IMR-90 (cell line): ENCODE results near the gene MAGI2. TPM values are rescaled to one million over a fixed set of nuclear protein-coding genes. Genes with fewer than 3 reads are reported as not detected.

ENCODE experiments used
- ATAC-seq: fragments of 200-7000 bp; cut with Tn5 transposase; 2 replicates; pipeline ENCODE4 v1.9.1; 2020; ENCODE audit warnings: low read depth, mild to moderate bottlenecking, moderate library complexity
- BruUV-seq: library from RNA; stranded (reverse); fragments of 400-500 nt; replicated peaks from 2 replicates; lab custom pipeline; 2021; lab: Mats Ljungman, UMichigan
- CTCF ChIA-PET: fragments of 300-600 bp; formaldehyde crosslinking; extraction: SDS; loops from one replicate; lab custom pipeline; 2021; ENCODE audit warnings: antibody characterized with exemption; lab: Yijun Ruan, JAX
- POLR2A ChIA-PET: fragments of 300-600 bp; sonication (Branson Sonifier 250); formaldehyde crosslinking; loops from one replicate; lab custom pipeline; 2022; ENCODE audit warnings: antibody characterized with exemption; ENCODE audit not compliant: unreplicated experiment; lab: Charles Lee
- DNase-seq: peaks from one replicate; pipeline ENCODE4 v3.0.0; 2013
- H2AFZ ChIP-seq: replicated peaks from 2 replicates; pipeline ENCODE3; 2013; ENCODE audit warnings: low read length, mild to moderate bottlenecking; ENCODE audit not compliant: poor library complexity
- H2AK5ac ChIP-seq: 2 replicates; pipeline ENCODE4 v1.6.1; 2013; ENCODE audit warnings: low read depth, low read length, inconsistent platforms
- H2AK9ac ChIP-seq: replicated peaks from 2 replicates; pipeline ENCODE3; 2013; ENCODE audit warnings: mild to moderate bottlenecking, low read depth, low read length, moderate library complexity; ENCODE audit not compliant: poor library complexity
- H2BK120ac ChIP-seq: 2 replicates; pipeline ENCODE4 v1.6.1; 2013; ENCODE audit warnings: low read depth, low read length, inconsistent platforms
- H2BK15ac ChIP-seq: 3 replicates; pipeline ENCODE4 v1.6.1; 2013; ENCODE audit warnings: low read depth, low read length, inconsistent platforms
- H2BK20ac ChIP-seq: 2 replicates; pipeline ENCODE4 v1.6.1; 2013; ENCODE audit warnings: low read depth, mild to moderate bottlenecking, inconsistent platforms, low read length, moderate library complexity
- H2BK5ac ChIP-seq: 2 replicates; pipeline ENCODE4 v1.6.1; 2013; ENCODE audit warnings: mild to moderate bottlenecking, low read depth, low read length, inconsistent platforms; ENCODE audit not compliant: poor library complexity, severe bottlenecking
- H3K14ac ChIP-seq: replicated peaks from 2 replicates; pipeline ENCODE4 v1.6.1; 2013; ENCODE audit warnings: low read depth, low read length, inconsistent platforms
- H3K18ac ChIP-seq: 2 replicates; pipeline ENCODE4 v1.6.1; 2013; ENCODE audit warnings: low read depth, low read length, control low read depth
- H3K23ac ChIP-seq: 2 replicates; pipeline ENCODE4 v1.6.1; 2013; ENCODE audit warnings: low read depth, low read length, inconsistent platforms
- H3K27ac ChIP-seq: 2 replicates; pipeline ENCODE4 v1.5.1; 2013; ENCODE audit warnings: mild to moderate bottlenecking, control low read depth, low read length; ENCODE audit not compliant: insufficient read depth
- H3K27me3 ChIP-seq: 2 replicates; pipeline ENCODE4 v1.6.1; 2013; ENCODE audit warnings: low read length; ENCODE audit not compliant: control insufficient read depth, insufficient read depth
- H3K36me3 ChIP-seq: 2 replicates; pipeline ENCODE4 v1.6.1; 2013; ENCODE audit warnings: low read length, mixed read lengths; ENCODE audit not compliant: control insufficient read depth, insufficient read depth
- H3K4ac ChIP-seq: 2 replicates; pipeline ENCODE4 v1.6.1; 2013; ENCODE audit warnings: low read depth, low read length, inconsistent platforms
- H3K4me1 ChIP-seq: 2 replicates; pipeline ENCODE4 v1.6.1; 2013; ENCODE audit warnings: low read length, mixed read lengths; ENCODE audit not compliant: control insufficient read depth, insufficient read depth
- H3K4me2 ChIP-seq: 2 replicates; pipeline ENCODE4 v1.6.1; 2013; ENCODE audit warnings: low read depth, mild to moderate bottlenecking, control low read depth, low read length, moderate library complexity
- H3K4me3 ChIP-seq: 2 replicates; pipeline ENCODE4 v1.5.1; 2013; ENCODE audit warnings: low read depth, mild to moderate bottlenecking, control low read depth, low read length, moderate library complexity; ENCODE audit not compliant: insufficient read depth
- H3K56ac ChIP-seq: 2 replicates; pipeline ENCODE4 v1.6.1; 2013; ENCODE audit warnings: low read length, inconsistent platforms; ENCODE audit not compliant: insufficient read depth; ENCODE audit errors: extremely low read depth
- H3K79me1 ChIP-seq, 2 experiments: 2 replicates each; pipeline ENCODE4 v1.6.1; 2013; ENCODE audit warnings: low read length in 2 of 2, inconsistent platforms in 1 of 2, low read depth in 1 of 2
- H3K9ac ChIP-seq: 2 replicates; pipeline ENCODE4 v1.6.1; 2013; ENCODE audit warnings: low read depth, low read length, control low read depth
- H3K9me1 ChIP-seq: 2 replicates; pipeline ENCODE4 v1.6.1; 2013; ENCODE audit warnings: low read length, inconsistent platforms; ENCODE audit not compliant: insufficient read depth
- H3K9me3 ChIP-seq: 2 replicates; pipeline ENCODE4 v1.6.1; 2013; ENCODE audit warnings: low read length; ENCODE audit not compliant: control insufficient read depth, insufficient read depth
- H4K20me1 ChIP-seq: 2 replicates; pipeline ENCODE4 v1.6.1; 2013; ENCODE audit warnings: low read length, inconsistent platforms; ENCODE audit not compliant: insufficient read depth
- H4K5ac ChIP-seq: 2 replicates; pipeline ENCODE4 v1.6.1; 2013; ENCODE audit warnings: mild to moderate bottlenecking, low read depth, low read length, control low read depth
- H4K8ac ChIP-seq, 2 experiments: 2 replicates each; pipeline ENCODE4 v1.6.1; 2013; ENCODE audit warnings: low read depth in 2 of 2, low read length in 2 of 2, control low read depth in 1 of 2, inconsistent platforms in 1 of 2
- H4K91ac ChIP-seq: 2 replicates; pipeline ENCODE4 v1.6.1; 2013; ENCODE audit warnings: low read depth, low read length, inconsistent platforms; ENCODE audit not compliant: insufficient read depth
- POLR2A ChIP-seq: IDR thresholded peaks from 2 replicates; pipeline ENCODE4 v1.6.1; 2012; ENCODE audit warnings: mild to moderate bottlenecking, low read depth, low read length
- RCOR1 ChIP-seq: IDR thresholded peaks from 2 replicates; pipeline ENCODE4 v1.6.1; 2012; ENCODE audit warnings: mild to moderate bottlenecking, low read length, improper control_type of control experiment; ENCODE audit not compliant: insufficient replicate concordance
- WGBS, 2 experiments: methylation state at CpG; one replicate each; pipeline versions ENCODE4 v1.1.5 to v1.1.7; 2013; ENCODE audit warnings: missing lambda C conversion rate in 2 of 2; ENCODE audit not compliant: insufficient read length in 1 of 2; ENCODE audit errors: extremely low coverage in 2 of 2; 5-methylcytosine and 5-hydroxymethylcytosine counted together
- dilution Hi-C: fragments of 300-500 bp; cut with HindIII; formaldehyde crosslinking; loops from one replicate; pipeline ENCODE4 v1.14.3; 2018; ENCODE audit warnings: low sequenced_read_pairs; ENCODE audit not compliant: unreplicated experiment
- in situ Hi-C: fragments of 300-500 bp; cut with MboI; formaldehyde crosslinking; loops from 3 replicates; pipeline ENCODE4 v1.14.3; 2019; ENCODE audit warnings: low sequenced_read_pairs, inconsistent platforms, mixed read lengths
- intact Hi-C: fragments of 100-400 bp; cut with micrococcal nuclease; formaldehyde crosslinking; loops from 2 replicates; pipeline ENCODE4 v1.10.0; 2022
- polyA plus RNA-seq, 3 experiments: library from polyadenylated mRNA; depleted of rRNA; stranded (reverse); fragments of >200 nt; gene quantifications; 2 replicates each; pipeline ENCODE4 v1.2.3, GENCODE V29; 2012; ENCODE audit warnings: low replicate concordance in 1 of 3
- total RNA-seq: library from RNA; depleted of rRNA; stranded (reverse); fragments of >200 nt; gene quantifications from 2 replicates; pipeline ENCODE4 v1.2.3, GENCODE V29; 2012
- TF ChIP-seq, protein P1 (sequence below): conservative IDR thresholded peaks from 2 replicates; pipeline ENCODE4 v1.5.1; 2012; ENCODE audit warnings: mild to moderate bottlenecking, low read depth, low read length, improper control_type of control experiment

MAGI2 gene
- total and polyA plus RNA-seq, 2 of the 4 experiments (the other 2 are of a cell fraction) = 2.5 to 17.9 TPM

DNA sequence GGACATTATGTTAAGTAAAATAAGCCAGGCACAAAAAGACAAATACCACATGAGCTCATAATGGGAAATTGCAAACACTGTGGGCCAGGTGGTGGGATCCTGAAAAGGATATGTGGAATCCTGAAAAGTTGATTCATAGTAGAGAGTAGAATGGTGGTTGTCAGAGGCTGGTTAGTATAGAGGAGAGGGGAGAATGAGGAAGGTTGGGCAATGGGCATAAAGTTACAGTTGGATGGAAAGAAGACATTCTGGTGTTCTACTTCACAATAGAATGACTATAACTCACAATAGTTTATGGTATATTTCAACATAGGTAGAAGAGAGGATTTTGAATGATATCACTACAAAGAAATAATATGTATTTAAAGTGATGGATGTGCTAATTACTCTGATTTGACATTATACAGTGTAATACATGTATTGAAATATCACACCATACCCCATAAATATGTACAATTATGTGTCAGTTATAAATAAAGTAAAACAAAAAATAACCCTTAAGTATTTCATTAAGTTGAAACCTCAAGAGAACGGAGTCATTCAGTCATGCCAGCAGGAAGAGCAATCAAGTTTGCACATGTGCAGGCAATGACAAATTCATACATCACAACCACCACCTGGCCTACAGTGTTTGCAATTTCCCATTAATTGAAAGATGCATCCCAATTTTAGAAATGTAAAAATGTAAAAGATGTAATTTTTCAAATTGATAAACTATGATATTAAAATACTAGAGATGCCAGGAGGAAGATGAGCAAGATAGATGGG, 156.7 kb downstream of the MAGI2 start (continued):
- TF ChIP-seq, protein P1, sequence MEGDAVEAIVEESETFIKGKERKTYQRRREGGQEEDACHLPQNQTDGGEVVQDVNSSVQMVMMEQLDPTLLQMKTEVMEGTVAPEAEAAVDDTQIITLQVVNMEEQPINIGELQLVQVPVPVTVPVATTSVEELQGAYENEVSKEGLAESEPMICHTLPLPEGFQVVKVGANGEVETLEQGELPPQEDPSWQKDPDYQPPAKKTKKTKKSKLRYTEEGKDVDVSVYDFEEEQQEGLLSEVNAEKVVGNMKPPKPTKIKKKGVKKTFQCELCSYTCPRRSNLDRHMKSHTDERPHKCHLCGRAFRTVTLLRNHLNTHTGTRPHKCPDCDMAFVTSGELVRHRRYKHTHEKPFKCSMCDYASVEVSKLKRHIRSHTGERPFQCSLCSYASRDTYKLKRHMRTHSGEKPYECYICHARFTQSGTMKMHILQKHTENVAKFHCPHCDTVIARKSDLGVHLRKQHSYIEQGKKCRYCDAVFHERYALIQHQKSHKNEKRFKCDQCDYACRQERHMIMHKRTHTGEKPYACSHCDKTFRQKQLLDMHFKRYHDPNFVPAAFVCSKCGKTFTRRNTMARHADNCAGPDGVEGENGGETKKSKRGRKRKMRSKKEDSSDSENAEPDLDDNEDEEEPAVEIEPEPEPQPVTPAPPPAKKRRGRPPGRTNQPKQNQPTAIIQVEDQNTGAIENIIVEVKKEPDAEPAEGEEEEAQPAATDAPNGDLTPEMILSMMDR = no peak

DNA sequence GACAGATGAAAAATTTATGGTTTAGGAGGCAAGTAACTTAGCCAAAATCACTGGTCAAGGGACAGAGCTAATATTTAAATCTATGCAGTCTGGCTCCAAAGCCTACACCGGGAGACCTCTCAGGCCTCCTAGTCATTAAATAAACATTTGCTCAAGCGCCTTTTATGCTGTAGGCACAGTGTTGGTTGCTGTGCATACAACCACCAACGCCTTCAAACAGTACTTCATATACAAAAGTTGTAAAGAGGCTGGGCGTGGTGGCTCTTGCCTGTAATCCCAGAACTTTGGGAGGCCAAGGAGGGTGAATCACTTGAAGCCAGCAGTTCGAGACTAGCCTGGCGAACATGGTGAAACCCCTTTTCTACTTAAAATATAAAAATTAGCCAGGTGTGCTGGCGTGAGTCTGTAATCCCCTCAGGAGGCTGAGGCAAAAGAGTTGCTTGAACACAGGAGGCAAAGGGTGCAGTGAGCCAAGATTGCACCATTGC, 159.8 kb downstream of the MAGI2 start:
- Histone ChIP-seq H3K23ac (no peak overlapping the region), H3K36me3 (no peaks in the 10 kb centered on the region), H3K56ac (no peak overlapping the region), H2BK5ac (peak overlapping the region; percentile 60), H3K4me3 (no peak overlapping the region), H2AFZ (no peak overlapping the region), H3K4me1 (peaks cover 10% of the 10 kb centered on the region), H4K5ac (no peak overlapping the region), H3K9me1 (peaks cover 3% of the 10 kb centered on the region; the same call in 1 of the 2 replicates), H3K18ac (no peak overlapping the region), H3K27me3 (no peaks in the 10 kb centered on the region), H4K91ac (no peak overlapping the region), H4K20me1 (no peaks in the 10 kb centered on the region), H2BK20ac (no peak overlapping the region; the same call in 1 of the 2 replicates), H3K79me1 (peaks cover 17 to 27% of the 10 kb centered on the region in 2 experiments; a peak in 3 of 4 replicates), H2BK15ac (no peak overlapping the region), H3K27ac (no peak overlapping the region), H2BK120ac (peak overlapping the region; percentile 20; the same call in 1 of the 2 replicates), H3K4ac (0 out of 2 replicates have a peak overlapping the region, but pooled peaks have one; percentile 22), H3K9me3 (no peaks in the 10 kb centered on the region), H3K14ac (no peak overlapping the region), H2AK9ac (no peak overlapping the region), H4K8ac (0 out of 4 replicates have a peak overlapping the region, but pooled peaks have one; percentile 5 to 41), H3K9ac (no peak overlapping the region), H3K4me2 (no peak overlapping the region), H2AK5ac (no peak overlapping the region)
- in situ Hi-C loops = no loop called here
- ChIA-PET POLR2A (no interaction called here), CTCF (interaction anchor here (1.3 kb wide), 1 partner anchor 12 kb away, joined by 4 read pairs; no protein-coding TSS in a partner anchor)
- dilution Hi-C loops = no loop called here
- TF ChIP-seq POLR2A (no peak), RCOR1 (peak; percentile 61)
- DNase-seq (peak; percentile 72), ATAC-seq (peak; percentile 68)
- intact Hi-C loops = loop anchor here (10.0 kb wide), 1 partner anchor 511 kb away; no protein-coding TSS in a partner anchor
- no CpG with 5 or more reads among the region's 7 CpGs for WGBS, 2 experiments
- BruUV-seq = no TSS peak
